Stomach (tissue), 9 donors: Measurements from ENCODE around the gene SLC35F3. TPM values are rescaled to one million over a fixed set of nuclear protein-coding genes. Genes with fewer than 3 reads are reported as not detected.

Source experiments
- DNase-seq, 2 donors: peaks; one replicate each; pipeline versions ENCODE4 v3.0.0 to v3.0.0-alpha.2; 2013 to 2019
- H3K27ac ChIP-seq, 5 donors: fragments of 200-600 bp in 4 of 5; sonication (generic) in 4 of 5; one replicate each; pipeline ENCODE4 v1.5.1; 2013 to 2019; ENCODE audit warnings: mild to moderate bottlenecking in 1 of 5, moderate library complexity in 1 of 5
- H3K27me3 ChIP-seq, 3 donors: fragments of 200-600 bp; sonication (generic); one replicate each; pipeline ENCODE4 v1.5.1; 2017 to 2019; ENCODE audit warnings: mixed run types in 1 of 3
- H3K36me3 ChIP-seq, 4 donors: fragments of 200-600 bp; sonication (generic); 1 replicate in 3 of 4; 2 replicates in 1 of 4; pipeline ENCODE4 v1.5.1; 2016 to 2019
- H3K4me1 ChIP-seq, 4 donors: fragments of 200-600 bp; sonication (generic); one replicate each; pipeline ENCODE4 v1.5.1; 2016 to 2019
- H3K4me3 ChIP-seq, 4 donors: fragments of 200-600 bp; sonication (generic) in 3 of 4; one replicate each; pipeline ENCODE4 v1.5.1; 2016 to 2019; ENCODE audit warnings: mild to moderate bottlenecking in 1 of 4
- H3K9me3 ChIP-seq, 4 donors: fragments of 200-600 bp; sonication (generic); one replicate each; pipeline ENCODE4 v1.5.1; 2016 to 2019
- CTCF ChIP-seq, 7 experiments: fragments of 450-650 bp in 4 of 7; fragments of 200-600 bp in 3 of 7; sonication (generic) in 3 of 7; IDR thresholded peaks; one replicate each; pipeline ENCODE4 v1.5.1; 2016 to 2019; ENCODE audit warnings: antibody characterized with exemption in 7 of 7, control low read depth in 2 of 7, mild to moderate bottlenecking in 1 of 7
- EP300 ChIP-seq: sonication (generic); formaldehyde crosslinking; IDR thresholded peaks from one replicate; pipeline ENCODE4 v1.6.1; 2017; ENCODE audit warnings: antibody characterized with exemption
- POLR2A ChIP-seq, 4 donors: fragments of 450-650 bp; IDR thresholded peaks; one replicate each; pipeline ENCODE4 v1.6.1; 2016; ENCODE audit warnings: antibody characterized with exemption in 4 of 4, control low read depth in 2 of 4, mild to moderate bottlenecking in 1 of 4, moderate library complexity in 1 of 4
- POLR2AphosphoS5 ChIP-seq, 3 donors: sonication (generic); formaldehyde crosslinking; IDR thresholded peaks; one replicate each; pipeline ENCODE4 v1.6.1; 2016; ENCODE audit warnings: antibody characterized with exemption in 3 of 3
- WGBS, 5 donors: extraction: QIAGEN DNeasy Blood & Tissue Kit in 3 of 5; methylation state at CpG; one replicate each; pipeline versions ENCODE4 v1.1.5 to v1.1.7; 2013 to 2018; 5-methylcytosine and 5-hydroxymethylcytosine counted together
- intact Hi-C: fragments of 100-400 bp; cut with DNase I; formaldehyde crosslinking; loops from one replicate; pipeline ENCODE4 v1.15.1; 2023; ENCODE audit warnings: low total_unique reads
- polyA plus RNA-seq, 3 donors: library from polyadenylated mRNA; stranded (reverse); fragments of 200-250 nt; gene quantifications; one replicate each; pipeline ENCODE4 v1.2.3, GENCODE V29; 2013
- total RNA-seq, 5 donors: library from RNA; depleted of rRNA; stranded (reverse); fragments of >200 nt; gene quantifications; one replicate each; pipeline versions ENCODE4 v1.1.0 to v1.2.3, GENCODE V29; 2014 to 2016
- donor health status: healthy with polysubstance abuse.
- donor health status: Bipolar disorder and iron deficiency.
- donor health status: healthy.

The SLC35F3 gene
- total and polyA plus RNA-seq, 8 donors: under 0.01 to 1.5 (median 0.59) TPM; not detected in 2

- intact Hi-C loops: loop anchor here (10.0 kb wide), 1 partner anchor 206 kb away; no protein-coding TSS in a partner anchor
- DNase-seq: no peak
- Histone ChIP-seq H3K36me3 (no peaks in the 10 kb centered on the region), H3K4me1 (peaks cover 0 to 3% (median under 1%) of the 10 kb centered on the region in 4 donors), H3K9me3 (no peaks in the 10 kb centered on the region), H3K4me3 (no peak overlapping the region), H3K27me3 (peaks cover 0 to 48% (median 24%) of the 10 kb centered on the region in 3 donors), H3K27ac (no peak overlapping the region)
- TF ChIP-seq EP300: no peak
- 77 to 84% (median 80%) methylated on average over 6 of the region's 6 CpGs for WGBS, 5 donors
These were observed 416.8 kb downstream of the SLC35F3 start for GRCh38 chr1:234321231-234321630.

GRCh38 chr1:234322097-234322496 is 417.6 kb downstream of the SLC35F3 start:
- H3K4me3 ChIP-seq: no peak overlapping the region
- peaks cover 0 to 11% (median 4%) of the 10 kb centered on the region in 4 donors for H3K4me1 ChIP-seq
- DNase-seq: no peak
- no peaks in the 10 kb centered on the region for H3K36me3 ChIP-seq
- peaks cover 0 to 52% (median 24%) of the 10 kb centered on the region in 3 donors for H3K27me3 ChIP-seq
- no peaks in the 10 kb centered on the region for H3K9me3 ChIP-seq
- TF ChIP-seq POLR2AphosphoS5 (IDR thresholded peaks at IDR 0.05) (no peak), POLR2A (IDR thresholded peaks at IDR 0.05) (no peak), CTCF (IDR thresholded peaks at IDR 0.05) (no peak), EP300 (no peak)
- WGBS, 5 donors: 80 to 95% (median 93%) methylated on average over 3 of the region's 3 CpGs
- intact Hi-C loops: loop anchor here (10.0 kb wide), 1 partner anchor 207 kb away; no protein-coding TSS in a partner anchor
- no peak overlapping the region for H3K27ac ChIP-seq

- no peaks in the 10 kb centered on the region for H3K9me3 ChIP-seq
- WGBS, 5 donors: 28 to 48% (median 32%) methylated on average over 7 to 13 of the region's 13 CpGs
- intact Hi-C loops: loop anchor here (10.0 kb wide), 1 partner anchor 208 kb away; no protein-coding TSS in a partner anchor
- H3K36me3 ChIP-seq: no peaks in the 10 kb centered on the region
- H3K4me1 ChIP-seq: peaks cover 0 to 13% (median 4%) of the 10 kb centered on the region in 4 donors
- peaks cover 0 to 52% (median 24%) of the 10 kb centered on the region in 3 donors for H3K27me3 ChIP-seq
- peak; percentile 60 to 61 for DNase-seq
- TF ChIP-seq EP300 (no peak), POLR2A (IDR thresholded peaks at IDR 0.05) (no peak), POLR2AphosphoS5 (IDR thresholded peaks at IDR 0.05) (no peak)
- H3K27ac ChIP-seq: no peak overlapping the region
- H3K4me3 ChIP-seq: no peak overlapping the region
These were observed 418.5 kb downstream of the SLC35F3 start for GRCh38 chr1:234322979-234323378.

GRCh38 chr1:234324821-234325220 is 420.3 kb downstream of the SLC35F3 start:
- no peak for DNase-seq
- peaks cover 0 to 45% (median 18%) of the 10 kb centered on the region in 3 donors for H3K27me3 ChIP-seq
- peaks cover 0 to 13% (median 4%) of the 10 kb centered on the region in 4 donors for H3K4me1 ChIP-seq
- 73 to 83% (median 81%) methylated on average over 6 of the region's 6 CpGs for WGBS, 5 donors
- H3K36me3 ChIP-seq: no peaks in the 10 kb centered on the region
- H3K27ac ChIP-seq: no peak overlapping the region
- intact Hi-C loops: loop anchor here (10.0 kb wide), 1 partner anchor 210 kb away; no protein-coding TSS in a partner anchor
- no peak overlapping the region for H3K4me3 ChIP-seq
- H3K9me3 ChIP-seq: no peaks in the 10 kb centered on the region
- TF ChIP-seq EP300 (no peak), POLR2AphosphoS5 (IDR thresholded peaks at IDR 0.05) (no peak), POLR2A (IDR thresholded peaks at IDR 0.05) (no peak)

- Histone ChIP-seq H3K4me1 (peaks cover 0 to 13% (median 4%) of the 10 kb centered on the region in 4 donors), H3K36me3 (no peaks in the 10 kb centered on the region), H3K4me3 (peak overlapping the region in 3 of 4 donors; percentile 16 to 32 (median 18)), H3K9me3 (no peaks in the 10 kb centered on the region), H3K27me3 (peaks cover 0 to 40% (median 14%) of the 10 kb centered on the region in 3 donors), H3K27ac (no peak overlapping the region)
- WGBS, 5 donors: 54 to 74% (median 59%) methylated on average over 7 of the region's 7 CpGs
- no peak for DNase-seq
- no peak for TF ChIP-seq EP300
- TF ChIP-seq POLR2A (IDR thresholded peaks at IDR 0.05): no peak
- TF ChIP-seq CTCF (IDR thresholded peaks at IDR 0.05): no peak
- TF ChIP-seq POLR2AphosphoS5 (IDR thresholded peaks at IDR 0.05): no peak
- intact Hi-C loops: loop anchor here (10.0 kb wide), 1 partner anchor 211 kb away; no protein-coding TSS in a partner anchor
These were observed 421.5 kb downstream of the SLC35F3 start for GRCh38 chr1:234325878-234326496.
